HG02943 (cell line): ENCODE data around the gene ARHGAP15.
"Not testable (repeated sequence)": the region's sequence is repeated elsewhere in the genome, so short reads cannot be mapped to it uniquely, and the experiment has no call there.

Experiments
- ATAC-seq: cut with Tn5 transposase; IDR thresholded peaks from one replicate; pipeline ENCODE4 v1.9.1; 2021; ENCODE audit warnings: mild to moderate bottlenecking, low read depth, moderate library complexity; ENCODE audit not compliant: unreplicated experiment

ARHGAP15 gene

DNA sequence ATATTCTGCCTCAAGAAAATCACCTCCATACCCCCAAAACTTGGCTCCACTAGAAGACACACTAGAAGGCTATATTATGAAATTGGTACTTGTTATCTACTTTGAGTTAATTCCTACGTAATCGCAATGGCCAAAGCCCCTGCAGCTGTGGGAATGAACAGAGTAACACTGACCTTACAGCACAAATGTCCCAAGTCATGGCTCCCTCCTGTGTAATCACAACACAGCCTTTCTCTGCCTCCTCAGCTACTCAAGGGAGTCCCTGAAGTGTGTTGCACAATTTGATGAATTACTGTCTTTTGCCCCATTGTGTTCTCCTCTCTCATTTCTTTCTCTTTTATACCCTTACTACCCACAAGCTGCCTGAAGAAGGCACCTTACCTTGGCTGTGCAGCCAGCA lies 375.2 kb downstream of the ARHGAP15 start:
- ATAC-seq: no peak

DNA sequence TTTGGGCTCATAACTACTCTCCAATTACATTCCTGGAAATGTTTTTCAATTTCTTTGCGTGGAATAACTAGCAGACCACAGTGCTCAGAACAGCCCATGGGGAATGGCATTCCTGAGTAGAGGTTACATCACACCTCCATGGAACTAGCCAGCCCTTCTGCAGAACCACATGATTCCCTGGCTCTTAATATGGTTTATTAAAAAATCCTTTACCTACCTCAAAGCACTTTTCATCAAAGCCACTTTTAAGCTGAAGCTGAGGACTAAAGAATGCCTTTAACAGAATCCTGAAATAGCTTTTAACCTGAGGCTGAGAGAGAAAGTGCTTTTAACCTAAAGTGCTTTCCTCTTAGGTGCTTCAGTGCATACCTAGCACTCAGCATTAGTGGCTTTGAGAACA lies 376.3 kb downstream of the ARHGAP15 start:
- no peak for ATAC-seq

- ATAC-seq: no peak
Observed at GRCh38 chr2:143513081-143513480, 383.9 kb downstream of the ARHGAP15 start.

GRCh38 chr2:143514413-143514812 lies 385.2 kb downstream of the ARHGAP15 start:
- no peak for ATAC-seq

DNA sequence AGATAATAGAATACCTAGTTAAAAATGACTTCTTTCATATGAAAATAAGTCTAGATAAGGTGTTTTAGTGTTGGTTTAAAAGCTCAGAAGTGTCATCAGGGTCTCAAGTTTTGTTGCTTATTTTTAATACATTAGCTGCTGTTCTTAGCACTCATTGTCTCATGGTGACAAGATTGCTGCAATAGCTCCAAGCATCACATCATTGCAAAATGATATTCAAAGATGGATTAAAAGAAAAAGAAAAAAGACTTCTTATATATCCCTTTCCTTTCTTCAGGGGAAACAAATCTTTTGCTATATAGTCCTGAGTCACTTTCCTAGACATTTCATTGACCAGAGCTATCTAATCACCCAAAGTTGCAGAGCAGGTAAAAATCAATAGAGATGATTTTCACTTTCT lies 386.1 kb downstream of the ARHGAP15 start:
- ATAC-seq: no peak

DNA sequence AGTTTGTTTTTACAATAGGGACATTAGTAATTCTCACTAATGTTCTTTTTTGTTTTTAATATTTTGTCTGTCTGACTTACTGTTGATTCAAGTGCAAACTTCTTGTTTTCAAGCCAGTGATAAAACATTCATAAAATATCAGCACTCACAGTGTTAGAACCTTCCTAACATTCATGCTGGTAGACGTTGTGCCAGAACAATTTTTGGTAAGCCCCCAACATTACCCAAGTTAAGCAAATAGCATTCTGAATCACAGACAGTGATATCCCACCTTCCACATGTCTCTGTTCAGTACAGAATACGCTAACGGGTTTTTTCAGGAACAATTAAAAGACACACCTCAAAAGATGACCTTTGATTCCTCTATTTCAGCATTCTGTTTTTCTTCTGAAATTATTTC lies 390.3 kb downstream of the ARHGAP15 start:
- no peak for ATAC-seq

GRCh38 chr2:143521396-143521795 lies 392.2 kb downstream of the ARHGAP15 start:
- no peak for ATAC-seq

GRCh38 chr2:143522699-143523098 lies 393.5 kb downstream of the ARHGAP15 start:
- ATAC-seq: no peak

DNA sequence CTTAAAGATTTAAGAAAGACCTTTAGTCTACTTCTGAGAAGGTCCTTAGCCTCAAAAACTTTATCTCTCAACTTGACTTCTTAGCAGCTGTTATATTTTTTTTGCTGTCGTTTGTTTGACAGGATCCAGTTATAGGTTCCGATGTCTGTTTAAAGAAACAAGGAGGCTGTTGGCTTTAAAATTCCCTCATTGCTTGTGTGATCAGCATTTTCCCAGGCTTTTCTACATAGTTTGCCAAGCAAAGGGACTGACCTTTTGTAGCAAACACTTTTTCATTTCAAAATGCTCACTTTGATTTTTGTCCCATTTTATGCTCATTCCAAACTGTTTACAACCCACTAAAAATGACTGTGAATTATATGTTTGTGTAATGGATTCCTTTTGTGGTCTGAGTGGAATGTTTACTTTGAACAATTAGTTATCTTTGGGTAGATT lies 394.9 kb downstream of the ARHGAP15 start:
- ATAC-seq: no peak

- no peak for ATAC-seq
Observed at GRCh38 chr2:143524559-143525401, 395.6 kb downstream of the ARHGAP15 start.

- ATAC-seq: no peak
Observed at GRCh38 chr2:143525402-143525860, 396.2 kb downstream of the ARHGAP15 start.

GRCh38 chr2:143526498-143526897 lies 397.3 kb downstream of the ARHGAP15 start:
- no peak for ATAC-seq

DNA sequence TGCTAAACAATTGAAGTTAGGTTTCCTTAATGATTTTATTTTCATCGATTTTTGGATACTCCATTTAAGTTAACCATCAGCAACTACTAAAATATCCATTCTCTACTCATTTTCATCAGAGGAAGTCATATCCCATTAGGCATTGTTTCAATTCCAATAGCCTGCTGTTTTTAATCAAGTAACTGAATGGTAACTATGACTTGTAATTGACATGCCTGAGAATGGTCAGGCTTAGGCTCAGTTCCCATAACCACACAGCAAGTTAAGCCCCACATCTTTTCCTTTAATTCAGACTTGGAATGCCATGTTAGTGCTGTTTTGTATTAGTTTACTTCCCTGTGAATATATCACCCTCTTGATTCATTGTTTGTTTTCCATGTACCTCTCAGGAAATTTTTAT lies 398.8 kb downstream of the ARHGAP15 start:
- no peak for ATAC-seq

DNA sequence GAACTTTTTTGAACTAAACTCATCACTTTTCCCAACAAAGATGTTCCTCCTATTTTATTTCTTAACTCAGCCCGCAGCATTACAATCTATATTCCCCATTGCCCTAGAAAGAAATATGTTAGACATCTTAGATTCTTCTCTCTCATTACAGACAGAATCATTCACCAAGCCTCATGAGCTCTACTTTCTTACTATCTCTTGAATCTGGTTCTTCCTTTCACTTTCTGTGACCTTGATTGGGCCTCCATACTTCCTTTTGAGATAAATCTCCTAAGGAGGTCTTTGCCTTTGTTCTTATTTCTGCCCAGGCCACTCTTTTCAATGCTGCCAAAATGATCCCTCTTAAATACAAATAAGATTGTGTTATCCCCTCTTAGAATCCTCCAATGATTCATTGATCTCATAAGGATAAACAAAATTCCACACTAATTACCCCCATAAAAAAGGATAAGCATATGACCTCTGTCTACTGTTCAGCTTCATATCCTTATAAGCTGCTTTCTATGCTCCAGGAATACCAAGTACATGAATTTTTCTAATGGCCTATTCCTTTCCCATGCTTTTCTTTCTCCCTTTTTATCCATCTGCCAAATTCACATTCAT lies 400.0 kb downstream of the ARHGAP15 start:
- no peak for ATAC-seq

- ATAC-seq: no peak
Observed at GRCh38 chr2:143530758-143531157, 401.5 kb downstream of the ARHGAP15 start.

GRCh38 chr2:143532061-143532460 lies 402.8 kb downstream of the ARHGAP15 start:
- ATAC-seq: no peak

DNA sequence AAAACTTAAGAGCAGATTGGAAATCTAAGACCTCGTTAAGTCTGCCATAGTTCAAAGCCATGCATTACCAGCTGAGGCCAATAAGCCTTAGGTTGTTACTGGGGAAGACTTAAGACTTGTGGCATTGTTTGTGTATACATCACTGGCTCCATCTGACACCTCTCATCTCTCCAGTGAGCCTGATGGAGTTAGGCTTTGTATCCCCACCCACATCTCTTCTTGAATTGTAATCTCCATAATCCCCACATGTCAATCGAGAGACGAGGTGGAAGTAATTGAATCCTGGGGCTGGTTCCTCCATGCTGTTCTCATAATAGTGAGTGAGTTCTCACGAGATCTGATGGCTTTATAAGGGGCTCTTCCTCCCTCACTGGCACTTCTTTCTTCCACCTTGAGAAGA lies 404.6 kb downstream of the ARHGAP15 start:
- no peak for ATAC-seq

DNA sequence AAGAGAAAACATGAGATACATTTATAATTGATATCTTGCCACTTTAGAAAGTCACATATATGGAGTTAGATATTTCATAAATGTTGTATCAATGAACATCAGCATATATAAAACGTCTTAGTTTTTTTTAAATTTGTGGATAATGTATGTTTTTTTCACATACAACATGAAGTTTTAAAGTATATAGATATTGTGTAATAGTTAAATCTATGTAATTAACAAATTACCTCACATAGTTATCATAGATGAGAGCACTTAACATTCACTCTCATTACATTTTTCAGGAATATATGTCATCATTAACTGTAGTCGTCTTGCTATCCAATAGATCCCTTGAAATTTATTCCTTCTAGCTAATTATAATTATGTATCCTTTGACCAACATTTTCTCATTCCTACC lies 406.6 kb downstream of the ARHGAP15 start:
- ATAC-seq: no peak

- ATAC-seq: not testable (repeated sequence)
Observed at GRCh38 chr2:143541899-143542298, 412.7 kb downstream of the ARHGAP15 start.

DNA sequence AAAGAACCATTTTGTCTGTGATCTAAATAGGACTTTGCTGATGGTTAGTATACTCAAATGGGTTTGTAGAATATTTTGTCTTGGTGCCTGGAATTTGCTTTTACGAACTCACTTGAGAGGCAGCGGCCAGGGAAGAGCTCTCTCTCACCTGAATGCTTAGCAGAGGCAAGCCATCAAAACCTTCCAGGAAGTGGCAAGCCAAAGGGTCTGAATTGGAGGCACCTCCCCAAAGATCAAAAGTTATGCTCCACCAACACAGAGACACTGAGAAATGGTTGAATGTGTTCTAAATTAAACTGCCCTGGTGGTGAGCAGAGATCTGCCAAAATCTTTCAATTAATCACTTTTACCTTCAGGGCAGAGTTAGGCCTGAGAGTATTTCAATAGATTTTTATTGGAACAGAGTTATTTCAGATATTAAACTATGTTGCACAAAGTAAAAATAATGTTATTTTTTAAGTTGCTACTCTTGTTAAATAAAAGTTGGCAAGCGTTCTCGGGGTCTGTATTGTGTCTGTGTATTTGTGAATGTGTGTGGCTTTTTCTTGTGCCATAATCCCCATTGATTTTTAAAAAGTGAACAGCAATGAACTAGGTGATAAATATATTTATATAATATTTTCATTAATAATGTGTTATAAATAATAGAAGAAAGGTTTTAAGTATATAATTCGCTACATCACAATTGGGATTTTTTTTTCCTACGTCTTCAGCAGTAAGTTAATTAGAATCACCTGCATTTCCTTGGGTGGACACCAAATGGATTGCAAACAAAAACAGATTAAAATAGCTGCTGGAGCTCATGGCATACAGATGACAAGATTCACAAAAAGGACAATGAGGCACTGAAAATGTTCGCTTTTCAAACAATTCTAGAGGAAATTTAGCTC lies 416.1 kb downstream of the ARHGAP15 start:
- no peak for ATAC-seq

GRCh38 chr2:143545949-143546255 lies 416.7 kb downstream of the ARHGAP15 start:
- ATAC-seq: no peak
